WTC11 (cell line): ENCODE measurements around the gene PKM. TPM values are rescaled to one million over a fixed set of nuclear protein-coding genes. Genes with fewer than 3 reads are reported as not detected.

Source experiments
- ATAC-seq: fragments of 200-7000 bp; cut with Tn5 transposase; 2 replicates; pipeline ENCODE4 v1.10.0; 2021; ENCODE audit warnings: mild to moderate bottlenecking, moderate library complexity
- CTCF ChIA-PET: fragments of 300-600 bp; sonication (Branson Sonifier 250); formaldehyde crosslinking; loops from one replicate; lab custom pipeline; 2021; ENCODE audit warnings: antibody characterized with exemption; lab: Charles Lee
- POLR2A ChIA-PET: fragments of 350-600 bp; sonication (Branson Sonifier 250); formaldehyde crosslinking; loops from one replicate; lab custom pipeline; 2021; ENCODE audit warnings: antibody characterized with exemption; lab: Charles Lee
- DNase-seq: peaks from one replicate; pipeline ENCODE4 v3.0.0; 2021; ENCODE audit warnings: low spot score
- H3K27ac Mint-ChIP-seq: 2 replicates; pipeline ENCODE4 v1.8.0; 2021; ENCODE audit warnings: mixed read lengths
- H3K27me3 Mint-ChIP-seq: 2 replicates; pipeline ENCODE4 v1.8.0; 2021; ENCODE audit warnings: low read depth, mild to moderate bottlenecking, moderate library complexity, mixed read lengths
- H3K36me3 Mint-ChIP-seq: 2 replicates; pipeline ENCODE4 v1.8.0; 2021; ENCODE audit warnings: mixed read lengths
- H3K4me1 Mint-ChIP-seq: 2 replicates; pipeline ENCODE4 v1.8.0; 2022; ENCODE audit warnings: mixed read lengths
- H3K4me3 Mint-ChIP-seq: 2 replicates; pipeline ENCODE4 v1.8.0; 2021; ENCODE audit warnings: mild to moderate bottlenecking, moderate library complexity, mixed read lengths
- H3K9me3 Mint-ChIP-seq: 2 replicates; pipeline ENCODE4 v1.8.0; 2021; ENCODE audit warnings: mixed read lengths
- ATF3 ChIP-seq: sonication (generic); formaldehyde crosslinking; conservative IDR thresholded peaks from 2 replicates; pipeline ENCODE4 v1.8.1; 2022; ENCODE audit warnings: mild to moderate bottlenecking, missing genetic modification reagents
- CDX4 ChIP-seq: fragments of 250-450 bp; sonication (Bioruptor Pico); IDR thresholded peaks from 2 replicates; pipeline ENCODE4 v1.9.0; 2021; ENCODE audit warnings: moderate library complexity, mild to moderate bottlenecking, inconsistent platforms, borderline replicate concordance
- CREB1 ChIP-seq: sonication (generic); formaldehyde crosslinking; IDR thresholded peaks from 2 replicates; pipeline ENCODE4 v1.8.0; 2023; ENCODE audit warnings: mild to moderate bottlenecking, missing genetic modification reagents
- ELF4 ChIP-seq: sonication (generic); formaldehyde crosslinking; IDR thresholded peaks from 2 replicates; pipeline ENCODE4 v1.8.1; 2022; ENCODE audit warnings: low read depth, mild to moderate bottlenecking, moderate library complexity, missing genetic modification reagents
- ETV6 ChIP-seq: sonication (generic); formaldehyde crosslinking; IDR thresholded peaks from 2 replicates; pipeline ENCODE4 v1.8.1; 2022; ENCODE audit warnings: mild to moderate bottlenecking, missing genetic modification reagents
- FOXK1 ChIP-seq: sonication (generic); formaldehyde crosslinking; IDR thresholded peaks from 2 replicates; pipeline ENCODE4 v1.8.0; 2022; ENCODE audit warnings: mild to moderate bottlenecking, moderate library complexity, missing genetic modification reagents
- FOXP4 ChIP-seq: sonication (generic); formaldehyde crosslinking; IDR thresholded peaks from 2 replicates; pipeline ENCODE4 v1.8.0; 2022; ENCODE audit warnings: mild to moderate bottlenecking, missing genetic modification reagents
- GTF2I ChIP-seq: fragments of 250-450 bp; sonication (Bioruptor Pico); conservative IDR thresholded peaks from 2 replicates; pipeline ENCODE4 v1.4.0; 2021; ENCODE audit warnings: mild to moderate bottlenecking
- JAZF1 ChIP-seq: fragments of 250-450 bp; sonication (Bioruptor Pico); IDR thresholded peaks from 2 replicates; pipeline ENCODE4 v1.9.0; 2021; ENCODE audit warnings: moderate library complexity, mild to moderate bottlenecking, inconsistent platforms
- MAX ChIP-seq: sonication (generic); formaldehyde crosslinking; IDR thresholded peaks from 2 replicates; pipeline ENCODE4 v1.8.0; 2022; ENCODE audit warnings: mild to moderate bottlenecking, missing genetic modification reagents
- NR2C2 ChIP-seq: sonication (generic); formaldehyde crosslinking; IDR thresholded peaks from 2 replicates; pipeline ENCODE4 v1.8.0; 2022; ENCODE audit warnings: mild to moderate bottlenecking, missing genetic modification reagents
- NR3C1 ChIP-seq: sonication (generic); formaldehyde crosslinking; conservative IDR thresholded peaks from 2 replicates; pipeline ENCODE4 v1.8.1; 2023; ENCODE audit warnings: low read depth, mild to moderate bottlenecking, missing genetic modification reagents
- PREB ChIP-seq: sonication (generic); formaldehyde crosslinking; IDR thresholded peaks from 2 replicates; pipeline ENCODE4 v1.8.1; 2022; ENCODE audit warnings: mild to moderate bottlenecking, missing genetic modification reagents, moderate library complexity, borderline replicate concordance
- SMAD4 ChIP-seq: sonication (generic); formaldehyde crosslinking; IDR thresholded peaks from 2 replicates; pipeline ENCODE4 v1.8.0; 2022; ENCODE audit warnings: mild to moderate bottlenecking, missing genetic modification reagents
- USF2 ChIP-seq: sonication (generic); formaldehyde crosslinking; IDR thresholded peaks from 2 replicates; pipeline ENCODE4 v1.8.1; 2023; ENCODE audit warnings: mild to moderate bottlenecking, missing genetic modification reagents, moderate library complexity
- ZNF121 ChIP-seq: sonication (generic); formaldehyde crosslinking; IDR thresholded peaks from 2 replicates; pipeline ENCODE4 v1.8.0; 2023; ENCODE audit warnings: missing genetic modification reagents
- ZNF317 ChIP-seq: sonication (generic); formaldehyde crosslinking; IDR thresholded peaks from 2 replicates; pipeline ENCODE4 v1.8.1; 2023; ENCODE audit warnings: low read depth, mild to moderate bottlenecking, moderate library complexity, missing genetic modification reagents, borderline replicate concordance
- ZNF416 ChIP-seq: fragments of 250-450 bp; sonication (Bioruptor Pico); IDR thresholded peaks from 2 replicates; pipeline ENCODE4 v1.9.0; 2021; ENCODE audit warnings: mild to moderate bottlenecking, inconsistent platforms
- total RNA-seq: library from RNA; stranded (reverse); gene quantifications from 3 replicates; pipeline ENCODE4 v1.2.3, GENCODE V29; 2021

PKM gene
- total RNA-seq, 1 experiment from 2014 or later = 858 TPM

- Mint-ChIP-seq H3K27me3 (no peaks in the 10 kb centered on the region), H3K9me3 (no peaks in the 10 kb centered on the region), H3K36me3 (peaks cover 60% of the 10 kb centered on the region), H3K4me1 (no peaks in the 10 kb centered on the region), H3K4me3 (no peak overlapping the region), H3K27ac (no peak overlapping the region)
- no peak for TF ChIP-seq ZNF317 (CRISPR knock-in tag)
- TF ChIP-seq FOXK1 (CRISPR knock-in tag) = no peak
- TF ChIP-seq MAX (CRISPR knock-in tag) = no peak
- TF ChIP-seq ETV6 = no peak
- TF ChIP-seq CDX4 (CRISPR knock-in tag) = no peak
- TF ChIP-seq ATF3 (CRISPR knock-in tag) = no peak
- TF ChIP-seq JAZF1 = no peak
- TF ChIP-seq NR3C1 (CRISPR knock-in tag) = no peak
- no peak for TF ChIP-seq NR2C2 (CRISPR knock-in tag)
- no peak for TF ChIP-seq SMAD4 (CRISPR knock-in tag)
- CTCF ChIA-PET = no interaction called here
- ATAC-seq = no peak
- POLR2A ChIA-PET = no interaction called here
- DNase-seq = no peak
Measured at GRCh38 chr15:72265031-72265430, 34.0 kb upstream of the PKM start.

GRCh38 chr15:72252663-72253299 is 21.8 kb upstream of the PKM start:
- Mint-ChIP-seq H3K4me1 (no peaks in the 10 kb centered on the region), H3K4me3 (no peak overlapping the region), H3K36me3 (peaks cover 68% of the 10 kb centered on the region), H3K9me3 (no peaks in the 10 kb centered on the region), H3K27ac (no peak overlapping the region), H3K27me3 (peaks cover 9% of the 10 kb centered on the region)
- ChIA-PET CTCF (interaction anchor here (1.7 kb wide), 1 partner anchor 26 kb away, joined by 8 read pairs; no protein-coding TSS in a partner anchor), POLR2A (no interaction called here)
- DNase-seq (no peak), ATAC-seq (no peak)
- TF ChIP-seq FOXP4 (no peak), ZNF121 (CRISPR knock-in tag) (peak; percentile 31; the same call in 1 of the 2 replicates), JAZF1 (no peak), PREB (CRISPR knock-in tag) (no peak)

GRCh38 chr15:72249142-72249810 is 18.3 kb upstream of the PKM start:
- Mint-ChIP-seq H3K9me3 (no peaks in the 10 kb centered on the region), H3K36me3 (peaks cover 58% of the 10 kb centered on the region), H3K27ac (no peak overlapping the region), H3K4me3 (no peak overlapping the region), H3K4me1 (no peaks in the 10 kb centered on the region), H3K27me3 (peaks cover 41% of the 10 kb centered on the region)
- ChIA-PET POLR2A (no interaction called here), CTCF (no interaction called here)
- ATAC-seq = no peak
- no peak for DNase-seq
- no peak for TF ChIP-seq FOXP4
- no peak for TF ChIP-seq ELF4 (CRISPR knock-in tag)
- TF ChIP-seq ZNF416 = no peak
- no peak for TF ChIP-seq USF2 (CRISPR knock-in tag)
- no peak for TF ChIP-seq GTF2I
- TF ChIP-seq CDX4 (CRISPR knock-in tag) = no peak
- TF ChIP-seq CREB1 (CRISPR knock-in tag) = no peak
